SK-N-SH (cell line): Measurements from ENCODE around the gene RCBTB2. TPM values are rescaled to one million over a fixed set of nuclear protein-coding genes. Genes with fewer than 3 reads are reported as not detected.

ENCODE experiments used
- CTCF ChIA-PET: fragments of 300-600, 350-600 bp; formaldehyde crosslinking; extraction: SDS; loops from one replicate; lab custom pipeline; 2021; lab: Yijun Ruan, JAX
- POLR2A ChIA-PET: fragments of 350-600 bp; sonication (Branson Sonifier 250); formaldehyde crosslinking; extraction: SDS; loops from one replicate; lab custom pipeline; 2020; ENCODE audit warnings: antibody characterized with exemption, inconsistent platforms; lab: Yijun Ruan, JAX
- DNase-seq: peaks from one replicate; pipeline ENCODE4 v3.0.0; 2012
- H2AFZ ChIP-seq: fragments of 200-600 bp; sonication (generic); 2 replicates; pipeline ENCODE4 v1.8.1; 2016; ENCODE audit warnings: antibody characterized with exemption, mild to moderate bottlenecking, low read depth
- H3F3A ChIP-seq: fragments of 200-600 bp; sonication (generic); replicated peaks from 2 replicates; pipeline ENCODE3; 2016; ENCODE audit warnings: antibody characterized with exemption, mild to moderate bottlenecking; ENCODE audit not compliant: insufficient read depth
- H3K27ac ChIP-seq, 2 experiments: fragments of 200-500 bp in 1 of 2; fragments of 200-600 bp in 1 of 2; sonication (Bioruptor generic) in 1 of 2; sonication (generic), shearing (Covaris generic) in 1 of 2; 2 replicates each; pipeline versions ENCODE4 v1.5.1 to v1.6.1; 2014 to 2016; ENCODE audit warnings: low read depth in 2 of 2, inconsistent platforms in 1 of 2, low read length in 1 of 2, mild to moderate bottlenecking in 1 of 2, mixed read lengths in 1 of 2
- H3K27me3 ChIP-seq: fragments of 200-600 bp; sonication (generic), shearing (Covaris generic); 2 replicates; pipeline ENCODE4 v1.6.1; 2016; ENCODE audit warnings: mixed run types; ENCODE audit not compliant: insufficient read depth
- H3K36me3 ChIP-seq, 2 experiments: fragments of 200-500 bp in 1 of 2; fragments of 200-600 bp in 1 of 2; sonication (Bioruptor generic) in 1 of 2; sonication (generic) in 1 of 2; replicated peaks in 1 of 2; 2 replicates each; pipeline versions ENCODE3 to v1.5.1; 2014 to 2016; ENCODE audit warnings: low read length in 1 of 2, mild to moderate bottlenecking in 1 of 2; ENCODE audit not compliant: insufficient read depth in 2 of 2, control insufficient read depth in 1 of 2
- H3K4me1 ChIP-seq, 2 experiments: fragments of 200-500 bp in 1 of 2; fragments of 200-600 bp in 1 of 2; sonication (Bioruptor generic) in 1 of 2; sonication (generic), shearing (Covaris generic) in 1 of 2; 2 replicates each; pipeline versions ENCODE4 v1.5.1 to v1.6.1; 2014 to 2016; ENCODE audit warnings: low read depth in 1 of 2, low read length in 1 of 2, mixed run types in 1 of 2; ENCODE audit not compliant: insufficient read depth in 2 of 2, control insufficient read depth in 1 of 2
- H3K4me2 ChIP-seq: fragments of 200-600 bp; sonication (generic), shearing (Covaris generic); 2 replicates; pipeline ENCODE4 v1.6.1; 2017; ENCODE audit warnings: mixed run types
- H3K4me3 ChIP-seq, 2 experiments: fragments of 200-500 bp in 1 of 2; fragments of 200-600 bp in 1 of 2; sonication (Bioruptor generic) in 1 of 2; sonication (generic), shearing (Covaris generic) in 1 of 2; 2 replicates each; pipeline versions ENCODE4 v1.5.1 to v1.8.1; 2014 to 2016; ENCODE audit warnings: low read depth in 2 of 2, inconsistent platforms in 1 of 2, low read length in 1 of 2, mild to moderate bottlenecking in 1 of 2, mixed read lengths in 1 of 2, moderate library complexity in 1 of 2
- H3K79me2 ChIP-seq: fragments of 200-600 bp; sonication (generic); 2 replicates; pipeline ENCODE4 v1.8.1; 2017; ENCODE audit warnings: mild to moderate bottlenecking; ENCODE audit not compliant: insufficient read depth
- H3K9ac ChIP-seq: fragments of 200-600 bp; sonication (generic); 2 replicates; pipeline ENCODE4 v1.6.1; 2017; ENCODE audit warnings: mixed run types
- H3K9me2 ChIP-seq: fragments of 200-600 bp; sonication (generic); 2 replicates; pipeline ENCODE4 v1.6.1; 2017; ENCODE audit warnings: mixed run types
- H3K9me3 ChIP-seq: fragments of 200-600 bp; sonication (generic); 2 replicates; pipeline ENCODE4 v1.6.1; 2017; ENCODE audit warnings: mixed run types, mild to moderate bottlenecking, moderate library complexity
- H4K20me1 ChIP-seq: fragments of 200-600 bp; sonication (generic); 2 replicates; pipeline ENCODE4 v1.6.1; 2017; ENCODE audit warnings: mild to moderate bottlenecking, mixed run types; ENCODE audit not compliant: insufficient read depth
- CTCF ChIP-seq: fragments of 200-600 bp; sonication (generic); IDR thresholded peaks from 2 replicates; pipeline ENCODE4 v1.6.1; 2017; ENCODE audit warnings: antibody characterized with exemption, mild to moderate bottlenecking, moderate library complexity
- FOXJ3 ChIP-seq: sonication (generic); formaldehyde crosslinking; IDR thresholded peaks from 2 replicates; pipeline ENCODE4 v1.5.1; 2020; ENCODE audit warnings: mild to moderate bottlenecking, missing genetic modification reagents
- JUND ChIP-seq: IDR thresholded peaks from 2 replicates; pipeline ENCODE4 v1.4.0; 2012
- MAX ChIP-seq: IDR thresholded peaks from 2 replicates; pipeline ENCODE4 v1.4.0; 2012; ENCODE audit warnings: low read depth
- MEF2A ChIP-seq: IDR thresholded peaks from 2 replicates; pipeline ENCODE4 v1.4.0; 2012; ENCODE audit warnings: low read depth, borderline replicate concordance
- MXI1 ChIP-seq: IDR thresholded peaks from 2 replicates; pipeline ENCODE4 v1.6.1; 2012; ENCODE audit warnings: mild to moderate bottlenecking, low read depth, low read length, improper control_type of control experiment
- NFIC ChIP-seq: IDR thresholded peaks from 2 replicates; pipeline ENCODE4 v1.4.0; 2012; ENCODE audit warnings: borderline replicate concordance
- NRF1 ChIP-seq: IDR thresholded peaks from 2 replicates; pipeline ENCODE4 v1.6.1; 2012; ENCODE audit warnings: low read depth, mild to moderate bottlenecking, low read length
- PBX3 ChIP-seq: IDR thresholded peaks from 2 replicates; pipeline ENCODE4; 2012
- POLR2AphosphoS5 ChIP-seq: IDR thresholded peaks from 2 replicates; pipeline ENCODE4 v1.6.1; 2012; ENCODE audit warnings: low read depth, low read length
- REST ChIP-seq: IDR thresholded peaks from 2 replicates; pipeline ENCODE4 v1.6.1; 2012; ENCODE audit warnings: mild to moderate bottlenecking, low read depth, low read length, moderate library complexity
- TAF1 ChIP-seq: IDR thresholded peaks from 2 replicates; pipeline ENCODE4 v1.6.1; 2012; ENCODE audit warnings: low read depth, mild to moderate bottlenecking, low read length, moderate library complexity, borderline replicate concordance
- TCF12 ChIP-seq: IDR thresholded peaks from 2 replicates; pipeline ENCODE4 v1.4.0; 2012
- TEAD4 ChIP-seq: IDR thresholded peaks from 2 replicates; pipeline ENCODE4 v1.4.0; 2012; ENCODE audit warnings: mild to moderate bottlenecking, borderline replicate concordance; ENCODE audit not compliant: insufficient read depth
- YY1 ChIP-seq: IDR thresholded peaks from 2 replicates; pipeline ENCODE4 v1.4.0; 2012; ENCODE audit warnings: low read depth, mild to moderate bottlenecking
- ZBTB33 ChIP-seq: IDR thresholded peaks from 2 replicates; pipeline ENCODE4 v1.4.0; 2012; ENCODE audit warnings: low read depth, borderline replicate concordance
- whole genome bisulfite sequencing: methylation state at CpG from one replicate; pipeline ENCODE4 v1.1.6; 2017; ENCODE audit warnings: low lambda C conversion rate; 5-methylcytosine and 5-hydroxymethylcytosine counted together
- polyA plus RNA-seq, 3 experiments: library from polyadenylated mRNA; depleted of rRNA; stranded (reverse); fragments of >200 nt; gene quantifications; 2 replicates each; pipeline ENCODE4 v1.2.3, GENCODE V29; 2012

Gene RCBTB2
- polyA plus RNA-seq (2012; rRNA removed) = 2.8 and 4.3 TPM in 2 replicates
- polyA plus RNA-seq (2012; cell fraction: cytosol; rRNA removed) = 3.2 and 3.4 TPM in 2 replicates
- 2.4 and 4.7 TPM in 2 replicates for polyA plus RNA-seq (2012; cell fraction: nucleus; rRNA removed)

GRCh38 chr13:48532506-48533499, at the start of gene RCBTB2:
Gene RCBTB2 (minus strand): TSS chr13:48533080. CDS start chr13:48521939, 11,141 bp downstream.
- peaks cover 0 to 13% of the 10 kb centered on the region in 2 experiments; a peak in 2 of 4 replicates for H3K4me1 ChIP-seq
- 14% methylated on average over 6 of the region's 84 CpGs for WGBS
- no peaks in the 10 kb centered on the region for H3K79me2 ChIP-seq
- no peaks in the 10 kb centered on the region; the same call in 1 of the 2 replicates for H3K9me2 ChIP-seq
- peak within 1 kb of the TSS; percentile 92 for H3K4me2 ChIP-seq
- peak within 1 kb of the TSS; percentile 77 to 95 for H3K27ac ChIP-seq
- DNase-seq = peak; percentile 99
- POLR2A ChIA-PET = interaction anchor here (0.6 to 1.8 kb wide), 4 partner anchors 13 to 1797 kb away, joined by 4 to 7 read pairs (median 4); partner anchors contain the start of gene ITM2B
- H3K9ac ChIP-seq = peak within 1 kb of the TSS; percentile 87
- H3K27me3 ChIP-seq = no peaks in the 10 kb centered on the region
- H3K36me3 ChIP-seq = peaks cover 0 to 3% of the 10 kb centered on the region in 2 experiments
- H3K9me3 ChIP-seq = no peaks in the 10 kb centered on the region
- peak; percentile 77 for TF ChIP-seq NFIC
- peak; percentile 90 for TF ChIP-seq POLR2AphosphoS5
- TF ChIP-seq MAX = peak; percentile 80
- TF ChIP-seq FOXJ3 (CRISPR knock-in tag) = no peak
- peak; percentile 99 for TF ChIP-seq NRF1
- no peak for TF ChIP-seq MEF2A
- peak; percentile 77 for TF ChIP-seq TAF1
- TF ChIP-seq MXI1 = peak; percentile 49; the same call in 1 of the 2 replicates
- H2AFZ ChIP-seq = peak within 1 kb of the TSS; percentile 100
- peak within 1 kb of the TSS; percentile 70 to 80 for H3K4me3 ChIP-seq
- H4K20me1 ChIP-seq = no peaks in the 10 kb centered on the region
- CTCF ChIA-PET = interaction anchor here (1.2 kb wide), 2 partner anchors 36 to 198 kb away, joined by 3 read pairs; no protein-coding TSS in a partner anchor
- peaks cover 3% of the 10 kb centered on the region for H3F3A ChIP-seq

- 63% methylated on average over 3 of the region's 3 CpGs for WGBS
- no peaks in the 10 kb centered on the region for H3K36me3 ChIP-seq
- no peaks in the 10 kb centered on the region for H3K9me3 ChIP-seq
- no peak overlapping the region for H2AFZ ChIP-seq
- H3K27ac ChIP-seq = no peak overlapping the region
- H3K4me3 ChIP-seq = no peak overlapping the region
- H3K27me3 ChIP-seq = no peaks in the 10 kb centered on the region
- peaks cover 4% of the 10 kb centered on the region in 2 experiments; a peak in 2 of 4 replicates for H3K4me1 ChIP-seq
- ChIA-PET CTCF (interaction anchor here (1.1 to 5.3 kb wide), 9 partner anchors 12 to 544 kb away, joined by 3 to 40 read pairs (median 17); partner anchors contain the start of gene NUDT15), POLR2A (no interaction called here)
- H3K79me2 ChIP-seq = no peaks in the 10 kb centered on the region
- H3K9ac ChIP-seq = no peak overlapping the region
- H3F3A ChIP-seq = no peaks in the 10 kb centered on the region
- H3K4me2 ChIP-seq = no peak overlapping the region
- no peak for DNase-seq
- no peaks in the 10 kb centered on the region for H4K20me1 ChIP-seq
- H3K9me2 ChIP-seq = no peaks in the 10 kb centered on the region
- TF ChIP-seq ZBTB33 = no peak
- no peak for TF ChIP-seq CTCF
- TF ChIP-seq REST = no peak
- no peak for TF ChIP-seq TCF12
- no peak for TF ChIP-seq JUND
- no peak for TF ChIP-seq TAF1
- no peak for TF ChIP-seq TEAD4
- no peak for TF ChIP-seq PBX3
- TF ChIP-seq YY1 = no peak
- TF ChIP-seq NFIC = no peak
Measured at GRCh38 chr13:48582084-48582483, 49.2 kb upstream of the RCBTB2 start.
